ENCODE measurements around the gene PTPRG.

PTPRG gene

DNA sequence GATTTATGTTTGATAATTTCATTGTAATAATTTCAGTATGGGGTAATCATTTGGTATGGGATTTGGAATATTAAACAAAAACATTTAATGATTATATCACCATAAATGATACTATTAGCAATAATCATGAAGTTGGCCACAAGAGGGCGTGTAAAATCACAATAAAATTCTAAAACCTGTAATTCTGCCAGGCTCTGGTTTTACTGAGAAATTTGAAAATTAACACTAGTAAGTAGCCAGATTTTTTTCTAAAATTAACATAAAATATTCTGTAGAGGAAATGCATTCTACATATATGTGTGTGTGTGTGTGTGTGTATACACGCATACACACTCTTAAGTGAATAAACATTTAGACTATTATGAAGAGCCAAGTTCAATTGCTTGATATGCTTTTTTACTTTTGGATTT lies 771.5 kb downstream of the PTPRG start:
- H3K79me2 ChIP-seq (ENCODE audit: insufficient read depth, low read length), result no peaks in the 10 kb centered on the region
- no peaks in the 10 kb centered on the region for H3F3A ChIP-seq (ENCODE audit: low read depth)
- H3K36me3 ChIP-seq (ENCODE audit: insufficient read depth, low read length), result no peaks in the 10 kb centered on the region
- H4K20me1 ChIP-seq (ENCODE audit: insufficient read depth, low read length, poor library complexity, severe bottlenecking), result no peaks in the 10 kb centered on the region
- no peaks in the 10 kb centered on the region for H3K9me2 ChIP-seq (replicated peaks; ENCODE audit: low read depth, low read length)
- no peaks in the 10 kb centered on the region for H3K9me3 ChIP-seq (ENCODE audit: insufficient read depth, low read depth, low read length)
- no peaks in the 10 kb centered on the region for H3K4me1 ChIP-seq (ENCODE audit: insufficient read depth, low read length, poor library complexity, severe bottlenecking)
- no peak overlapping the region for H2AFZ ChIP-seq (ENCODE audit: low read length)
- H3K4me2 ChIP-seq (ENCODE audit: low read depth, low read length, poor library complexity, severe bottlenecking), result no peak overlapping the region
- no peak overlapping the region for H3K9ac ChIP-seq (ENCODE audit: low read depth, low read length, poor library complexity, severe bottlenecking)
- no peaks in the 10 kb centered on the region for H3K27me3 ChIP-seq (ENCODE audit: insufficient read depth, low read length, poor library complexity, severe bottlenecking)
- TF ChIP-seq EZH2phosphoT487 (IDR thresholded peaks at IDR 0.05; ENCODE audit: borderline replicate concordance), result no peak
- TF ChIP-seq, protein P1, sequence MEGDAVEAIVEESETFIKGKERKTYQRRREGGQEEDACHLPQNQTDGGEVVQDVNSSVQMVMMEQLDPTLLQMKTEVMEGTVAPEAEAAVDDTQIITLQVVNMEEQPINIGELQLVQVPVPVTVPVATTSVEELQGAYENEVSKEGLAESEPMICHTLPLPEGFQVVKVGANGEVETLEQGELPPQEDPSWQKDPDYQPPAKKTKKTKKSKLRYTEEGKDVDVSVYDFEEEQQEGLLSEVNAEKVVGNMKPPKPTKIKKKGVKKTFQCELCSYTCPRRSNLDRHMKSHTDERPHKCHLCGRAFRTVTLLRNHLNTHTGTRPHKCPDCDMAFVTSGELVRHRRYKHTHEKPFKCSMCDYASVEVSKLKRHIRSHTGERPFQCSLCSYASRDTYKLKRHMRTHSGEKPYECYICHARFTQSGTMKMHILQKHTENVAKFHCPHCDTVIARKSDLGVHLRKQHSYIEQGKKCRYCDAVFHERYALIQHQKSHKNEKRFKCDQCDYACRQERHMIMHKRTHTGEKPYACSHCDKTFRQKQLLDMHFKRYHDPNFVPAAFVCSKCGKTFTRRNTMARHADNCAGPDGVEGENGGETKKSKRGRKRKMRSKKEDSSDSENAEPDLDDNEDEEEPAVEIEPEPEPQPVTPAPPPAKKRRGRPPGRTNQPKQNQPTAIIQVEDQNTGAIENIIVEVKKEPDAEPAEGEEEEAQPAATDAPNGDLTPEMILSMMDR (conservative IDR thresholded peaks at IDR 0.05; ENCODE audit: low read length), result peak; percentile 86
- no peak overlapping the region for H3K4me3 ChIP-seq (ENCODE audit: low read length, poor library complexity, severe bottlenecking)

DNA sequence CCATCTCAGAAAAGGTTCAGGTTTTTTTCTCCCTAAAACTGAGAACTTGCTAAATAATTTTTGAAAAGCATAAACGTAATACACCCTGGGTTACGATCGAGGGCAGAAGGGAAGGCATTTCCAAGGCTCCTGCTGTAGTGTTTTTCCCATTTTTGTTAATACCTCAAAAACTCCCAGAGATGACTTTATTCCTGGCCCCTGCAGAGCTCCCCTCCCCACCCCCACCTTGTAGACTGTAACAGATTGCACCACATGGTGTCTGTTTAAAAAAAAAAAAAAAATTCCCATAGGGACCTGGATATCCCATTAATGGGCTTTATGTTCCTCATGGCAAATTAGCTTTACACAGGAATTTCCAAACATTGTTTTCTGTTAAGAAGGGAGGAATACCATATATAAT lies 773.8 kb downstream of the PTPRG start:
- no peak overlapping the region for H3K4me3 ChIP-seq (ENCODE audit: low read length, poor library complexity, severe bottlenecking)
- TF ChIP-seq, protein P1 (conservative IDR thresholded peaks at IDR 0.05; ENCODE audit: low read length), result no peak
- TF ChIP-seq EZH2phosphoT487 (IDR thresholded peaks at IDR 0.05; ENCODE audit: borderline replicate concordance), result no peak
- H3K4me1 ChIP-seq (ENCODE audit: insufficient read depth, low read length, poor library complexity, severe bottlenecking), result no peaks in the 10 kb centered on the region
- no peaks in the 10 kb centered on the region for H3F3A ChIP-seq (ENCODE audit: low read depth)
- H3K9me3 ChIP-seq (ENCODE audit: insufficient read depth, low read depth, low read length), result no peaks in the 10 kb centered on the region
- no peaks in the 10 kb centered on the region for H3K79me2 ChIP-seq (ENCODE audit: insufficient read depth, low read length)
- no peak overlapping the region for H3K9ac ChIP-seq (ENCODE audit: low read depth, low read length, poor library complexity, severe bottlenecking)
- H3K27me3 ChIP-seq (ENCODE audit: insufficient read depth, low read length, poor library complexity, severe bottlenecking), result no peaks in the 10 kb centered on the region
- no peaks in the 10 kb centered on the region for H3K36me3 ChIP-seq (ENCODE audit: insufficient read depth, low read length)
- no peak overlapping the region for H2AFZ ChIP-seq (ENCODE audit: low read length)
- no peaks in the 10 kb centered on the region for H3K9me2 ChIP-seq (replicated peaks; ENCODE audit: low read depth, low read length)
- no peak overlapping the region for H3K4me2 ChIP-seq (ENCODE audit: low read depth, low read length, poor library complexity, severe bottlenecking)
- H4K20me1 ChIP-seq (ENCODE audit: insufficient read depth, low read length, poor library complexity, severe bottlenecking), result no peaks in the 10 kb centered on the region

DNA sequence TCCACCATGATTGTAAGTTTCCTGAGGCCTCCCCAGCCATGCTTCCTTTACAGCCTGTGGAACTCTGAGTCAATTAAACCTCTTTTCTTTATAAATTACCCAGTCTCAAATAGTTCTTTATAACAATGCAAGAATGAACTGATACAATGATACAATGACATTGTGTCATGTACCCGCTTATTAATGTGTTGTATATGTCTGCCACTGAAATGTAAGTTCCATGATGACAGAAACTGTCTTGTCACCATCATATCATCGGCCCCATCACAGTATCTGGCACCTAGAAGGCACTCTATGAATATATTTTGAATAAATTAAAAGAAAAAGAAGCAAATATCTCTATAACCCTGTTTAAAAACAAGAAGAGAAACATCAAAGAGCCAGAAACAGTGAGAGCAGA lies 782.4 kb downstream of the PTPRG start:
- no peaks in the 10 kb centered on the region for H3K4me1 ChIP-seq (ENCODE audit: insufficient read depth, low read length, poor library complexity, severe bottlenecking)
- no peaks in the 10 kb centered on the region for H3K9me2 ChIP-seq (replicated peaks; ENCODE audit: low read depth, low read length)
- H4K20me1 ChIP-seq (ENCODE audit: insufficient read depth, low read length, poor library complexity, severe bottlenecking), result no peaks in the 10 kb centered on the region
- TF ChIP-seq, protein P1 (conservative IDR thresholded peaks at IDR 0.05; ENCODE audit: low read length), result no peak
- no peak for TF ChIP-seq EZH2phosphoT487 (IDR thresholded peaks at IDR 0.05; ENCODE audit: borderline replicate concordance)
- no peak overlapping the region for H2AFZ ChIP-seq (ENCODE audit: low read length)
- H3K79me2 ChIP-seq (ENCODE audit: insufficient read depth, low read length), result no peaks in the 10 kb centered on the region
- H3K9ac ChIP-seq (ENCODE audit: low read depth, low read length, poor library complexity, severe bottlenecking), result no peak overlapping the region
- H3F3A ChIP-seq (ENCODE audit: low read depth), result no peaks in the 10 kb centered on the region
- H3K9me3 ChIP-seq (ENCODE audit: insufficient read depth, low read depth, low read length), result no peaks in the 10 kb centered on the region
- no peaks in the 10 kb centered on the region for H3K27me3 ChIP-seq (ENCODE audit: insufficient read depth, low read length, poor library complexity, severe bottlenecking)
- no peak overlapping the region for H3K4me3 ChIP-seq (ENCODE audit: low read length, poor library complexity, severe bottlenecking)
- H3K36me3 ChIP-seq (ENCODE audit: insufficient read depth, low read length), result no peaks in the 10 kb centered on the region
- H3K4me2 ChIP-seq (ENCODE audit: low read depth, low read length, poor library complexity, severe bottlenecking), result no peak overlapping the region

Data from Loucy (cell line).